ENCODE measurements around the gene ACTL6B. TPM values are rescaled to one million over a fixed set of nuclear protein-coding genes. Genes with fewer than 3 reads are reported as not detected.

The ACTL6B gene
- total and polyA plus RNA-seq, 2 of the 13 experiments (the other 11 are each of a cell fraction or from before 2014, with no cell fraction given) = not detected

DNA sequence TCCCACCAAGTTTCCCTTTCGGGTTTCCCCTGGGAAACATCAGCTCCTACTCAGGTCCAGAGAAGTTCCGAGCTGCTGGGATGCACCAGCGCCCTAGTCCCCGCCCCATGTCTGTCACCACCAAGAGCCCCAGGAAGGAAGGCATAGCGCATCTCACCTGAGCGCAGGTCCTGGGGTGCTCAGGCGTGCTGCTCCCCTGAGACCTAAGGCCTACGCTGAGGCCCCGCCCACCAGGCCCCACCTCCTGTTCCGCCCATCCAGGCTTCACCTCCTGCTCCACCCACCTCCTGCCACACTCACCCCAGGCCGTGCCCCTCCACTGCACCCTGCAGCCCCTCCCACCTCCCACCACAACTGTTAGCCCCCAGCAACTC is 13.7 kb downstream of the ACTL6B start (continued):
- 0 out of 2 replicates have a peak, but pooled peaks have one; percentile 38 for TF ChIP-seq ZBTB7A (CRISPR knock-in tag; IDR thresholded peaks at IDR 0.05)
- TF ChIP-seq PPARG (CRISPR knock-in tag; conservative IDR thresholded peaks at IDR 0.05) = no peak
- TF ChIP-seq AKAP8 (CRISPR knock-in tag; IDR thresholded peaks at IDR 0.05) = no peak
- no peak for TF ChIP-seq ZNF432 (CRISPR knock-in tag; IDR thresholded peaks at IDR 0.05; ENCODE audit: borderline replicate concordance)
- TF ChIP-seq, protein P1, sequence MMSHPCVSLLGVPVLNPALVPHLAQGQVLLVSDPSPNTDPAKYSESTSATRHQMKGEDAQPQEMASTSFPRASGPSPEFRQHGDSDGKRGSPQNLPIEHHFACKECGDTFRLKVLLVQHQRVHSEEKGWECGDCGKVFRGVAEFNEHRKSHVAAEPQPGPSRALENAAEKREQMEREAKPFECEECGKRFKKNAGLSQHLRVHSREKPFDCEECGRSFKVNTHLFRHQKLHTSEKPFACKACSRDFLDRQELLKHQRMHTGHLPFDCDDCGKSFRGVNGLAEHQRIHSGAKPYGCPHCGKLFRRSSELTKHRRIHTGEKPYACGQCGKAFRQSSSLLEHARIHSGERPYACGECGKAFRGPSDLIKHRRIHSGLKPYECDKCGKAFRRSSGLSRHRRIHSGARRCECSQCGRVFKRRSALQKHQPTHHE (CRISPR knock-in tag; IDR thresholded peaks at IDR 0.05; ENCODE audit: borderline replicate concordance) = peak; percentile 47; the same call in 1 of the 2 replicates
- TF ChIP-seq ARID4A (CRISPR knock-in tag; IDR thresholded peaks at IDR 0.05; ENCODE audit: borderline replicate concordance) = peak; percentile 35; the same call in 1 of the 2 replicates
- 0 out of 2 replicates have a peak, but pooled peaks have one; percentile 34 for TF ChIP-seq TBX2 (CRISPR knock-in tag; IDR thresholded peaks at IDR 0.05; ENCODE audit: borderline replicate concordance)
- TF ChIP-seq MYC (CRISPR knock-in tag; IDR thresholded peaks at IDR 0.05; ENCODE audit: borderline replicate concordance) = no peak
- TF ChIP-seq GMEB2 (CRISPR knock-in tag; IDR thresholded peaks at IDR 0.05; ENCODE audit: low read depth) = no peak
- TF ChIP-seq ZBTB8A (CRISPR knock-in tag; IDR thresholded peaks at IDR 0.05; ENCODE audit: borderline replicate concordance, low read depth) = no peak
- TF ChIP-seq ATF3 (CRISPR knock-in tag; IDR thresholded peaks at IDR 0.05) = no peak
- TF ChIP-seq, protein P2, sequence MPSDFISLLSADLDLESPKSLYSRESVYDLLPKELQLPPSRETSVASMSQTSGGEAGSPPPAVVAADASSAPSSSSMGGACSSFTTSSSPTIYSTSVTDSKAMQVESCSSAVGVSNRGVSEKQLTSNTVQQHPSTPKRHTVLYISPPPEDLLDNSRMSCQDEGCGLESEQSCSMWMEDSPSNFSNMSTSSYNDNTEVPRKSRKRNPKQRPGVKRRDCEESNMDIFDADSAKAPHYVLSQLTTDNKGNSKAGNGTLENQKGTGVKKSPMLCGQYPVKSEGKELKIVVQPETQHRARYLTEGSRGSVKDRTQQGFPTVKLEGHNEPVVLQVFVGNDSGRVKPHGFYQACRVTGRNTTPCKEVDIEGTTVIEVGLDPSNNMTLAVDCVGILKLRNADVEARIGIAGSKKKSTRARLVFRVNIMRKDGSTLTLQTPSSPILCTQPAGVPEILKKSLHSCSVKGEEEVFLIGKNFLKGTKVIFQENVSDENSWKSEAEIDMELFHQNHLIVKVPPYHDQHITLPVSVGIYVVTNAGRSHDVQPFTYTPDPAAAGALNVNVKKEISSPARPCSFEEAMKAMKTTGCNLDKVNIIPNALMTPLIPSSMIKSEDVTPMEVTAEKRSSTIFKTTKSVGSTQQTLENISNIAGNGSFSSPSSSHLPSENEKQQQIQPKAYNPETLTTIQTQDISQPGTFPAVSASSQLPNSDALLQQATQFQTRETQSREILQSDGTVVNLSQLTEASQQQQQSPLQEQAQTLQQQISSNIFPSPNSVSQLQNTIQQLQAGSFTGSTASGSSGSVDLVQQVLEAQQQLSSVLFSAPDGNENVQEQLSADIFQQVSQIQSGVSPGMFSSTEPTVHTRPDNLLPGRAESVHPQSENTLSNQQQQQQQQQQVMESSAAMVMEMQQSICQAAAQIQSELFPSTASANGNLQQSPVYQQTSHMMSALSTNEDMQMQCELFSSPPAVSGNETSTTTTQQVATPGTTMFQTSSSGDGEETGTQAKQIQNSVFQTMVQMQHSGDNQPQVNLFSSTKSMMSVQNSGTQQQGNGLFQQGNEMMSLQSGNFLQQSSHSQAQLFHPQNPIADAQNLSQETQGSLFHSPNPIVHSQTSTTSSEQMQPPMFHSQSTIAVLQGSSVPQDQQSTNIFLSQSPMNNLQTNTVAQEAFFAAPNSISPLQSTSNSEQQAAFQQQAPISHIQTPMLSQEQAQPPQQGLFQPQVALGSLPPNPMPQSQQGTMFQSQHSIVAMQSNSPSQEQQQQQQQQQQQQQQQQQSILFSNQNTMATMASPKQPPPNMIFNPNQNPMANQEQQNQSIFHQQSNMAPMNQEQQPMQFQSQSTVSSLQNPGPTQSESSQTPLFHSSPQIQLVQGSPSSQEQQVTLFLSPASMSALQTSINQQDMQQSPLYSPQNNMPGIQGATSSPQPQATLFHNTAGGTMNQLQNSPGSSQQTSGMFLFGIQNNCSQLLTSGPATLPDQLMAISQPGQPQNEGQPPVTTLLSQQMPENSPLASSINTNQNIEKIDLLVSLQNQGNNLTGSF (CRISPR knock-in tag; IDR thresholded peaks at IDR 0.05) = no peak
- no peak for TF ChIP-seq ZNF276 (CRISPR knock-in tag; IDR thresholded peaks at IDR 0.05; ENCODE audit: low read depth)
- TF ChIP-seq, protein P3, sequence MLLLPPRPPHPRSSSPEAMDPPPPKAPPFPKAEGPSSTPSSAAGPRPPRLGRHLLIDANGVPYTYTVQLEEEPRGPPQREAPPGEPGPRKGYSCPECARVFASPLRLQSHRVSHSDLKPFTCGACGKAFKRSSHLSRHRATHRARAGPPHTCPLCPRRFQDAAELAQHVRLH (CRISPR knock-in tag; IDR thresholded peaks at IDR 0.05; ENCODE audit: borderline replicate concordance, low read depth) = no peak
